NT2/D1 (cell line): ENCODE measurements around the gene LARGE1.

Source experiments
- SUZ12 ChIP-seq: IDR thresholded peaks from 2 replicates; pipeline ENCODE4 v1.6.1; 2011; ENCODE audit not compliant: insufficient read length, insufficient read depth; ENCODE audit errors: extremely low read depth
- YY1 ChIP-seq: IDR thresholded peaks from 2 replicates; pipeline ENCODE4 v1.6.1; 2011; ENCODE audit not compliant: insufficient read length, insufficient read depth
- ZNF274 ChIP-seq: IDR thresholded peaks from 2 replicates; pipeline ENCODE4 v1.6.1; 2011; ENCODE audit warnings: mild to moderate bottlenecking, low read depth, low read length

- no peak for TF ChIP-seq YY1
- no peak for TF ChIP-seq ZNF274
- TF ChIP-seq SUZ12 = no peak
Observed at GRCh38 chr22:33720166-33720878, 200.0 kb downstream of the LARGE1 start.
